ENCODE data around the gene COL9A3.

DNA sequence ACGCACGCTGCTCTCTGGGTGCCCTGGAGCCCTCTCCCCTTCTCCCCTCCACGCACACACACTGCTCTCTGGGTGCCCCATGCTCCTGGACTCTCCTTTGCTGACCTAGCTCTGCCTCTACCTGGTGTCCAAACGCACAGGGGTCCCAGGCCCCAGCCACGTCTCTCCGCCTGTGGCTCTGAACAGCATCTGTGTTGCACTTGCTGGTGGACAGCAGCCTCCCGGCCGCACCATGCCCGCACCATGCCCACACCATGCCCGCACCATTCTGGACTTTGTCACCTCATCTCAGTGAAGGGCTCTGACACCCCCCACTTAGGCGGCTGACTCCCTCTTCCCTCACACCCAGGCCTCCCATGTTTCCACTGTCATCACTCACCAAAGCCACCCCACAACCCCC is 23.0 kb downstream of the COL9A3 start:
- TF ChIP-seq, protein P1, sequence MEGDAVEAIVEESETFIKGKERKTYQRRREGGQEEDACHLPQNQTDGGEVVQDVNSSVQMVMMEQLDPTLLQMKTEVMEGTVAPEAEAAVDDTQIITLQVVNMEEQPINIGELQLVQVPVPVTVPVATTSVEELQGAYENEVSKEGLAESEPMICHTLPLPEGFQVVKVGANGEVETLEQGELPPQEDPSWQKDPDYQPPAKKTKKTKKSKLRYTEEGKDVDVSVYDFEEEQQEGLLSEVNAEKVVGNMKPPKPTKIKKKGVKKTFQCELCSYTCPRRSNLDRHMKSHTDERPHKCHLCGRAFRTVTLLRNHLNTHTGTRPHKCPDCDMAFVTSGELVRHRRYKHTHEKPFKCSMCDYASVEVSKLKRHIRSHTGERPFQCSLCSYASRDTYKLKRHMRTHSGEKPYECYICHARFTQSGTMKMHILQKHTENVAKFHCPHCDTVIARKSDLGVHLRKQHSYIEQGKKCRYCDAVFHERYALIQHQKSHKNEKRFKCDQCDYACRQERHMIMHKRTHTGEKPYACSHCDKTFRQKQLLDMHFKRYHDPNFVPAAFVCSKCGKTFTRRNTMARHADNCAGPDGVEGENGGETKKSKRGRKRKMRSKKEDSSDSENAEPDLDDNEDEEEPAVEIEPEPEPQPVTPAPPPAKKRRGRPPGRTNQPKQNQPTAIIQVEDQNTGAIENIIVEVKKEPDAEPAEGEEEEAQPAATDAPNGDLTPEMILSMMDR (IDR thresholded peaks at IDR 0.05; ENCODE audit: poor library complexity, severe bottlenecking): no peak
- no peak for TF ChIP-seq EP300 (conservative IDR thresholded peaks at IDR 0.05; ENCODE audit: poor library complexity, severe bottlenecking)
- no peak for TF ChIP-seq MXI1 (conservative IDR thresholded peaks at IDR 0.05; ENCODE audit: poor library complexity, severe bottlenecking)
- no peak for TF ChIP-seq SMC3 (conservative IDR thresholded peaks at IDR 0.05; ENCODE audit: poor library complexity)
- TF ChIP-seq, protein P2, sequence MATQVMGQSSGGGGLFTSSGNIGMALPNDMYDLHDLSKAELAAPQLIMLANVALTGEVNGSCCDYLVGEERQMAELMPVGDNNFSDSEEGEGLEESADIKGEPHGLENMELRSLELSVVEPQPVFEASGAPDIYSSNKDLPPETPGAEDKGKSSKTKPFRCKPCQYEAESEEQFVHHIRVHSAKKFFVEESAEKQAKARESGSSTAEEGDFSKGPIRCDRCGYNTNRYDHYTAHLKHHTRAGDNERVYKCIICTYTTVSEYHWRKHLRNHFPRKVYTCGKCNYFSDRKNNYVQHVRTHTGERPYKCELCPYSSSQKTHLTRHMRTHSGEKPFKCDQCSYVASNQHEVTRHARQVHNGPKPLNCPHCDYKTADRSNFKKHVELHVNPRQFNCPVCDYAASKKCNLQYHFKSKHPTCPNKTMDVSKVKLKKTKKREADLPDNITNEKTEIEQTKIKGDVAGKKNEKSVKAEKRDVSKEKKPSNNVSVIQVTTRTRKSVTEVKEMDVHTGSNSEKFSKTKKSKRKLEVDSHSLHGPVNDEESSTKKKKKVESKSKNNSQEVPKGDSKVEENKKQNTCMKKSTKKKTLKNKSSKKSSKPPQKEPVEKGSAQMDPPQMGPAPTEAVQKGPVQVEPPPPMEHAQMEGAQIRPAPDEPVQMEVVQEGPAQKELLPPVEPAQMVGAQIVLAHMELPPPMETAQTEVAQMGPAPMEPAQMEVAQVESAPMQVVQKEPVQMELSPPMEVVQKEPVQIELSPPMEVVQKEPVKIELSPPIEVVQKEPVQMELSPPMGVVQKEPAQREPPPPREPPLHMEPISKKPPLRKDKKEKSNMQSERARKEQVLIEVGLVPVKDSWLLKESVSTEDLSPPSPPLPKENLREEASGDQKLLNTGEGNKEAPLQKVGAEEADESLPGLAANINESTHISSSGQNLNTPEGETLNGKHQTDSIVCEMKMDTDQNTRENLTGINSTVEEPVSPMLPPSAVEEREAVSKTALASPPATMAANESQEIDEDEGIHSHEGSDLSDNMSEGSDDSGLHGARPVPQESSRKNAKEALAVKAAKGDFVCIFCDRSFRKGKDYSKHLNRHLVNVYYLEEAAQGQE (IDR thresholded peaks at IDR 0.05; ENCODE audit: borderline replicate concordance): no peak
- TF ChIP-seq POLR2AphosphoS5 (IDR thresholded peaks at IDR 0.05): no peak
- no peak for TF ChIP-seq EZH2 (IDR thresholded peaks at IDR 0.05; ENCODE audit: borderline replicate concordance, insufficient read depth, low read length, poor library complexity, severe bottlenecking)

Data from neural cell (in vitro differentiated cells).